Activated CD4-positive, alpha-beta T cell treated with anti-CD3 and anti-CD28 coated beads, Interleukin-10, Interleukin-2, amounts not matched to agents 100 ng/mL and 50 ng/mL, durations not matched to agents 16 hours and 8 hours (primary cell): ENCODE data around the gene SORCS2.

Source experiments
- DNase-seq: peaks from one replicate; pipeline ENCODE4 v3.0.0-alpha.2; 2020

Gene SORCS2

GRCh38 chr4:7422151-7422897 is 230.0 kb downstream of the SORCS2 start:
- no peak for DNase-seq

GRCh38 chr4:7422898-7423180 is 230.5 kb downstream of the SORCS2 start:
- no peak for DNase-seq

GRCh38 chr4:7423391-7423790 is 231.1 kb downstream of the SORCS2 start:
- DNase-seq: no peak

GRCh38 chr4:7423801-7424552 is 231.6 kb downstream of the SORCS2 start:
- no peak for DNase-seq

- no peak for DNase-seq
Measured at GRCh38 chr4:7424553-7425111, 232.3 kb downstream of the SORCS2 start.

GRCh38 chr4:7425124-7425523 is 232.8 kb downstream of the SORCS2 start:
- no peak for DNase-seq

- no peak for DNase-seq
Measured at GRCh38 chr4:7425591-7426468, 233.5 kb downstream of the SORCS2 start.

GRCh38 chr4:7426525-7427171 is 234.3 kb downstream of the SORCS2 start:
- no peak for DNase-seq

GRCh38 chr4:7427361-7427760 is 235.0 kb downstream of the SORCS2 start:
- no peak for DNase-seq

GRCh38 chr4:7427831-7428260 is 235.5 kb downstream of the SORCS2 start:
- no peak for DNase-seq

GRCh38 chr4:7428261-7429068 is 236.1 kb downstream of the SORCS2 start:
- no peak for DNase-seq

GRCh38 chr4:7429069-7429416 is 236.7 kb downstream of the SORCS2 start:
- DNase-seq: no peak

- no peak for DNase-seq
Measured at GRCh38 chr4:7429601-7430078, 237.3 kb downstream of the SORCS2 start.

GRCh38 chr4:7430368-7430964 is 238.1 kb downstream of the SORCS2 start:
- no peak for DNase-seq

- no peak for DNase-seq
Measured at GRCh38 chr4:7430965-7431695, 238.8 kb downstream of the SORCS2 start.

GRCh38 chr4:7431696-7432530 is 239.6 kb downstream of the SORCS2 start:
- DNase-seq: no peak

- DNase-seq: no peak
Measured at GRCh38 chr4:7432531-7433375, 240.4 kb downstream of the SORCS2 start.

- DNase-seq: no peak
Measured at GRCh38 chr4:7433376-7434140, 241.2 kb downstream of the SORCS2 start.
